IMR-90 (cell line): ENCODE data around the gene CELA3B. TPM values are rescaled to one million over a fixed set of nuclear protein-coding genes. Genes with fewer than 3 reads are reported as not detected.

ENCODE experiments used
- ATAC-seq: fragments of 200-7000 bp; cut with Tn5 transposase; 2 replicates; pipeline ENCODE4 v1.9.1; 2020; ENCODE audit warnings: low read depth, mild to moderate bottlenecking, moderate library complexity
- BruUV-seq: library from RNA; stranded (reverse); fragments of 400-500 nt; replicated peaks from 2 replicates; lab custom pipeline; 2021; lab: Mats Ljungman, UMichigan
- CTCF ChIA-PET: fragments of 300-600 bp; formaldehyde crosslinking; extraction: SDS; loops from one replicate; lab custom pipeline; 2021; ENCODE audit warnings: antibody characterized with exemption; lab: Yijun Ruan, JAX
- POLR2A ChIA-PET: fragments of 300-600 bp; sonication (Branson Sonifier 250); formaldehyde crosslinking; loops from one replicate; lab custom pipeline; 2022; ENCODE audit warnings: antibody characterized with exemption; ENCODE audit not compliant: unreplicated experiment; lab: Charles Lee
- DNase-seq: peaks from one replicate; pipeline ENCODE4 v3.0.0; 2013
- H2AFZ ChIP-seq: replicated peaks from 2 replicates; pipeline ENCODE3; 2013; ENCODE audit warnings: low read length, mild to moderate bottlenecking; ENCODE audit not compliant: poor library complexity
- H2AK5ac ChIP-seq: 2 replicates; pipeline ENCODE4 v1.6.1; 2013; ENCODE audit warnings: low read depth, low read length, inconsistent platforms
- H2AK9ac ChIP-seq: replicated peaks from 2 replicates; pipeline ENCODE3; 2013; ENCODE audit warnings: mild to moderate bottlenecking, low read depth, low read length, moderate library complexity; ENCODE audit not compliant: poor library complexity
- H2BK120ac ChIP-seq: 2 replicates; pipeline ENCODE4 v1.6.1; 2013; ENCODE audit warnings: low read depth, low read length, inconsistent platforms
- H2BK15ac ChIP-seq: 3 replicates; pipeline ENCODE4 v1.6.1; 2013; ENCODE audit warnings: low read depth, low read length, inconsistent platforms
- H2BK20ac ChIP-seq: 2 replicates; pipeline ENCODE4 v1.6.1; 2013; ENCODE audit warnings: low read depth, mild to moderate bottlenecking, inconsistent platforms, low read length, moderate library complexity
- H2BK5ac ChIP-seq: 2 replicates; pipeline ENCODE4 v1.6.1; 2013; ENCODE audit warnings: mild to moderate bottlenecking, low read depth, low read length, inconsistent platforms; ENCODE audit not compliant: poor library complexity, severe bottlenecking
- H3K14ac ChIP-seq: replicated peaks from 2 replicates; pipeline ENCODE4 v1.6.1; 2013; ENCODE audit warnings: low read depth, low read length, inconsistent platforms
- H3K18ac ChIP-seq: 2 replicates; pipeline ENCODE4 v1.6.1; 2013; ENCODE audit warnings: low read depth, low read length, control low read depth
- H3K23ac ChIP-seq: 2 replicates; pipeline ENCODE4 v1.6.1; 2013; ENCODE audit warnings: low read depth, low read length, inconsistent platforms
- H3K27ac ChIP-seq: 2 replicates; pipeline ENCODE4 v1.5.1; 2013; ENCODE audit warnings: mild to moderate bottlenecking, control low read depth, low read length; ENCODE audit not compliant: insufficient read depth
- H3K27me3 ChIP-seq: 2 replicates; pipeline ENCODE4 v1.6.1; 2013; ENCODE audit warnings: low read length; ENCODE audit not compliant: control insufficient read depth, insufficient read depth
- H3K36me3 ChIP-seq: 2 replicates; pipeline ENCODE4 v1.6.1; 2013; ENCODE audit warnings: low read length, mixed read lengths; ENCODE audit not compliant: control insufficient read depth, insufficient read depth
- H3K4ac ChIP-seq: 2 replicates; pipeline ENCODE4 v1.6.1; 2013; ENCODE audit warnings: low read depth, low read length, inconsistent platforms
- H3K4me1 ChIP-seq: 2 replicates; pipeline ENCODE4 v1.6.1; 2013; ENCODE audit warnings: low read length, mixed read lengths; ENCODE audit not compliant: control insufficient read depth, insufficient read depth
- H3K4me2 ChIP-seq: 2 replicates; pipeline ENCODE4 v1.6.1; 2013; ENCODE audit warnings: low read depth, mild to moderate bottlenecking, control low read depth, low read length, moderate library complexity
- H3K4me3 ChIP-seq: 2 replicates; pipeline ENCODE4 v1.5.1; 2013; ENCODE audit warnings: low read depth, mild to moderate bottlenecking, control low read depth, low read length, moderate library complexity; ENCODE audit not compliant: insufficient read depth
- H3K56ac ChIP-seq: 2 replicates; pipeline ENCODE4 v1.6.1; 2013; ENCODE audit warnings: low read length, inconsistent platforms; ENCODE audit not compliant: insufficient read depth; ENCODE audit errors: extremely low read depth
- H3K79me1 ChIP-seq, 2 experiments: 2 replicates each; pipeline ENCODE4 v1.6.1; 2013; ENCODE audit warnings: low read length in 2 of 2, inconsistent platforms in 1 of 2, low read depth in 1 of 2
- H3K9ac ChIP-seq: 2 replicates; pipeline ENCODE4 v1.6.1; 2013; ENCODE audit warnings: low read depth, low read length, control low read depth
- H3K9me1 ChIP-seq: 2 replicates; pipeline ENCODE4 v1.6.1; 2013; ENCODE audit warnings: low read length, inconsistent platforms; ENCODE audit not compliant: insufficient read depth
- H3K9me3 ChIP-seq: 2 replicates; pipeline ENCODE4 v1.6.1; 2013; ENCODE audit warnings: low read length; ENCODE audit not compliant: control insufficient read depth, insufficient read depth
- H4K20me1 ChIP-seq: 2 replicates; pipeline ENCODE4 v1.6.1; 2013; ENCODE audit warnings: low read length, inconsistent platforms; ENCODE audit not compliant: insufficient read depth
- H4K5ac ChIP-seq: 2 replicates; pipeline ENCODE4 v1.6.1; 2013; ENCODE audit warnings: mild to moderate bottlenecking, low read depth, low read length, control low read depth
- H4K8ac ChIP-seq, 2 experiments: 2 replicates each; pipeline ENCODE4 v1.6.1; 2013; ENCODE audit warnings: low read depth in 2 of 2, low read length in 2 of 2, control low read depth in 1 of 2, inconsistent platforms in 1 of 2
- H4K91ac ChIP-seq: 2 replicates; pipeline ENCODE4 v1.6.1; 2013; ENCODE audit warnings: low read depth, low read length, inconsistent platforms; ENCODE audit not compliant: insufficient read depth
- BHLHE40 ChIP-seq: fragments of 150-350 bp; IDR thresholded peaks from 2 replicates; pipeline ENCODE4 v1.6.1; 2016; ENCODE audit warnings: mild to moderate bottlenecking, low read depth, low read length
- CEBPB ChIP-seq: IDR thresholded peaks from 2 replicates; pipeline ENCODE4 v1.6.1; 2012; ENCODE audit warnings: low read depth, low read length, improper control_type of control experiment
- CHD1 ChIP-seq: IDR thresholded peaks from 2 replicates; pipeline ENCODE4 v1.6.1; 2012; ENCODE audit warnings: low read depth, low read length, improper control_type of control experiment
- ELK1 ChIP-seq: fragments of 150-350 bp; IDR thresholded peaks from 2 replicates; pipeline ENCODE4 v1.6.1; 2016; ENCODE audit warnings: low read depth, mild to moderate bottlenecking, low read length, moderate library complexity, borderline replicate concordance
- FOS ChIP-seq: fragments of 150-350 bp; IDR thresholded peaks from 2 replicates; pipeline ENCODE4 v1.6.1; 2016; ENCODE audit warnings: low read depth, low read length
- MAFK ChIP-seq: IDR thresholded peaks from 2 replicates; pipeline ENCODE4 v1.6.1; 2012; ENCODE audit warnings: low read depth, low read length, improper control_type of control experiment
- MAZ ChIP-seq: IDR thresholded peaks from 2 replicates; pipeline ENCODE4 v1.6.1; 2012; ENCODE audit warnings: low read depth, mild to moderate bottlenecking, low read length, improper control_type of control experiment, moderate library complexity, borderline replicate concordance
- MXI1 ChIP-seq: IDR thresholded peaks from 2 replicates; pipeline ENCODE4 v1.6.1; 2012; ENCODE audit warnings: low read depth, mild to moderate bottlenecking, low read length, moderate library complexity, borderline replicate concordance
- NFE2L2 ChIP-seq: fragments of 150-350 bp; IDR thresholded peaks from 2 replicates; pipeline ENCODE4 v1.6.1; 2016; ENCODE audit warnings: low read depth, mild to moderate bottlenecking, low read length
- POLR2A ChIP-seq: IDR thresholded peaks from 2 replicates; pipeline ENCODE4 v1.6.1; 2012; ENCODE audit warnings: mild to moderate bottlenecking, low read depth, low read length
- RAD21 ChIP-seq: IDR thresholded peaks from 2 replicates; pipeline ENCODE4 v1.6.1; 2012; ENCODE audit warnings: low read length, improper control_type of control experiment
- RCOR1 ChIP-seq: IDR thresholded peaks from 2 replicates; pipeline ENCODE4 v1.6.1; 2012; ENCODE audit warnings: mild to moderate bottlenecking, low read length, improper control_type of control experiment; ENCODE audit not compliant: insufficient replicate concordance
- RFX5 ChIP-seq: IDR thresholded peaks from 2 replicates; pipeline ENCODE4 v1.8.0; 2012; ENCODE audit warnings: low read depth, mild to moderate bottlenecking, low read length, moderate library complexity
- SMC3 ChIP-seq: fragments of 150-350 bp; IDR thresholded peaks from 2 replicates; pipeline ENCODE4 v1.6.1; 2016; ENCODE audit warnings: low read depth, mild to moderate bottlenecking, antibody characterized with exemption, low read length, moderate library complexity
- WGBS, 2 experiments: methylation state at CpG; one replicate each; pipeline versions ENCODE4 v1.1.5 to v1.1.7; 2013; ENCODE audit warnings: missing lambda C conversion rate in 2 of 2; ENCODE audit not compliant: insufficient read length in 1 of 2; ENCODE audit errors: extremely low coverage in 2 of 2; 5-methylcytosine and 5-hydroxymethylcytosine counted together
- dilution Hi-C: fragments of 300-500 bp; cut with HindIII; formaldehyde crosslinking; loops from one replicate; pipeline ENCODE4 v1.14.3; 2018; ENCODE audit warnings: low sequenced_read_pairs; ENCODE audit not compliant: unreplicated experiment
- in situ Hi-C: fragments of 300-500 bp; cut with MboI; formaldehyde crosslinking; loops from 3 replicates; pipeline ENCODE4 v1.14.3; 2019; ENCODE audit warnings: low sequenced_read_pairs, inconsistent platforms, mixed read lengths
- intact Hi-C: fragments of 100-400 bp; cut with micrococcal nuclease; formaldehyde crosslinking; loops from 2 replicates; pipeline ENCODE4 v1.10.0; 2022
- polyA plus RNA-seq, 3 experiments: library from polyadenylated mRNA; depleted of rRNA; stranded (reverse); fragments of >200 nt; gene quantifications; 2 replicates each; pipeline ENCODE4 v1.2.3, GENCODE V29; 2012; ENCODE audit warnings: low replicate concordance in 1 of 3
- total RNA-seq: library from RNA; depleted of rRNA; stranded (reverse); fragments of >200 nt; gene quantifications from 2 replicates; pipeline ENCODE4 v1.2.3, GENCODE V29; 2012
- TF ChIP-seq, protein P1 (sequence below): fragments of 150-350 bp; IDR thresholded peaks from 2 replicates; pipeline ENCODE4 v1.6.1; 2017; ENCODE audit warnings: mild to moderate bottlenecking, antibody characterized with exemption, low read length, low read depth
- TF ChIP-seq, protein P2 (sequence below): conservative IDR thresholded peaks from 2 replicates; pipeline ENCODE4 v1.5.1; 2012; ENCODE audit warnings: mild to moderate bottlenecking, low read depth, low read length, improper control_type of control experiment

CELA3B gene
- total and polyA plus RNA-seq, 2 of the 4 experiments (the other 2 are of a cell fraction), result not detected

DNA sequence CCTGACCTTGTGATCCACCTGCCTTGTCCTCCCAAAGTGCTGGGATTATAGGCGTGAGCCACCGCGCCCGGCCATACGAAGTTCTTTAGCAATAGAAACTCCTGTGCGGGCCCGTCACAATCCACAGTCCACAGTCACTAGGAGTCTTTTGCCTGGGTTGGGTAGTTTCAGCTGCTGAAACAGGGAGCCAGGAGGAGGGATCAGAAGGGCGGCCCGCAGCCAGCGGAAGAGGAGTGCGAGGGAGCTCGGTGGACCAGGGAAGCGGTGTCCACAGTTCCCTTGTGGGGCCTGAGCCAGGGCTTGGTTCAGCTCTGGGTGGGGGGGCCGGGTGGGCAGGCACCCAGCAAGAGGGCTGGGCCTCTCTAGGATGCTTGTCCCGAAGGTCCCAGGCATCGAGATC, 21.8 kb upstream of the CELA3B start:
- Histone ChIP-seq H2AK5ac (no peak overlapping the region), H2AK9ac (no peak overlapping the region), H3K23ac (no peak overlapping the region), H4K8ac (no peak overlapping the region), H3K4ac (no peak overlapping the region), H3K9ac (no peak overlapping the region), H3K14ac (no peak overlapping the region), H3K9me3 (no peaks in the 10 kb centered on the region), H4K91ac (no peak overlapping the region), H2BK20ac (no peak overlapping the region), H3K18ac (no peak overlapping the region), H3K79me1 (no peaks in the 10 kb centered on the region), H3K36me3 (no peaks in the 10 kb centered on the region), H3K4me1 (peaks cover 11% of the 10 kb centered on the region), H3K4me2 (no peak overlapping the region), H2BK15ac (no peak overlapping the region), H2BK5ac (no peak overlapping the region), H4K20me1 (no peaks in the 10 kb centered on the region), H3K56ac (no peak overlapping the region), H3K9me1 (no peaks in the 10 kb centered on the region), H4K5ac (no peak overlapping the region), H2AFZ (no peak overlapping the region), H3K4me3 (no peak overlapping the region), H3K27me3 (peaks cover 5% of the 10 kb centered on the region), H2BK120ac (no peak overlapping the region), H3K27ac (no peak overlapping the region)
- dilution Hi-C loops (no loop called here), intact Hi-C loops (no loop called here), in situ Hi-C loops (loop anchor here (25.0 kb wide), 1 partner anchor 243 kb away; no protein-coding TSS in a partner anchor)
- 92% methylated on average over 2 of the region's 16 CpGs; no CpG with 5 or more reads in 1 of the 2 experiments for WGBS, 2 experiments
- BruUV-seq, result no TSS peak
- ATAC-seq (no peak), DNase-seq (no peak)
- TF ChIP-seq CHD1 (no peak), NFE2L2 (no peak), ELK1 (no peak), FOS (no peak), SMC3 (no peak), BHLHE40 (no peak), RFX5 (no peak), MXI1 (no peak), POLR2A (no peak), CEBPB (no peak), MAZ (no peak), RAD21 (no peak), MAFK (no peak), RCOR1 (no peak)
- TF ChIP-seq, protein P1, sequence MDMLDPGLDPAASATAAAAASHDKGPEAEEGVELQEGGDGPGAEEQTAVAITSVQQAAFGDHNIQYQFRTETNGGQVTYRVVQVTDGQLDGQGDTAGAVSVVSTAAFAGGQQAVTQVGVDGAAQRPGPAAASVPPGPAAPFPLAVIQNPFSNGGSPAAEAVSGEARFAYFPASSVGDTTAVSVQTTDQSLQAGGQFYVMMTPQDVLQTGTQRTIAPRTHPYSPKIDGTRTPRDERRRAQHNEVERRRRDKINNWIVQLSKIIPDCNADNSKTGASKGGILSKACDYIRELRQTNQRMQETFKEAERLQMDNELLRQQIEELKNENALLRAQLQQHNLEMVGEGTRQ, result no peak
- TF ChIP-seq, protein P2, sequence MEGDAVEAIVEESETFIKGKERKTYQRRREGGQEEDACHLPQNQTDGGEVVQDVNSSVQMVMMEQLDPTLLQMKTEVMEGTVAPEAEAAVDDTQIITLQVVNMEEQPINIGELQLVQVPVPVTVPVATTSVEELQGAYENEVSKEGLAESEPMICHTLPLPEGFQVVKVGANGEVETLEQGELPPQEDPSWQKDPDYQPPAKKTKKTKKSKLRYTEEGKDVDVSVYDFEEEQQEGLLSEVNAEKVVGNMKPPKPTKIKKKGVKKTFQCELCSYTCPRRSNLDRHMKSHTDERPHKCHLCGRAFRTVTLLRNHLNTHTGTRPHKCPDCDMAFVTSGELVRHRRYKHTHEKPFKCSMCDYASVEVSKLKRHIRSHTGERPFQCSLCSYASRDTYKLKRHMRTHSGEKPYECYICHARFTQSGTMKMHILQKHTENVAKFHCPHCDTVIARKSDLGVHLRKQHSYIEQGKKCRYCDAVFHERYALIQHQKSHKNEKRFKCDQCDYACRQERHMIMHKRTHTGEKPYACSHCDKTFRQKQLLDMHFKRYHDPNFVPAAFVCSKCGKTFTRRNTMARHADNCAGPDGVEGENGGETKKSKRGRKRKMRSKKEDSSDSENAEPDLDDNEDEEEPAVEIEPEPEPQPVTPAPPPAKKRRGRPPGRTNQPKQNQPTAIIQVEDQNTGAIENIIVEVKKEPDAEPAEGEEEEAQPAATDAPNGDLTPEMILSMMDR, result no peak
- ChIA-PET POLR2A (no interaction called here), CTCF (no interaction called here)
